ENCODE results near the gene GINS1.
"Not testable (repeated sequence)": the region's sequence is repeated elsewhere in the genome, so short reads cannot be mapped to it uniquely, and the experiment has no call there.

The GINS1 gene

DNA sequence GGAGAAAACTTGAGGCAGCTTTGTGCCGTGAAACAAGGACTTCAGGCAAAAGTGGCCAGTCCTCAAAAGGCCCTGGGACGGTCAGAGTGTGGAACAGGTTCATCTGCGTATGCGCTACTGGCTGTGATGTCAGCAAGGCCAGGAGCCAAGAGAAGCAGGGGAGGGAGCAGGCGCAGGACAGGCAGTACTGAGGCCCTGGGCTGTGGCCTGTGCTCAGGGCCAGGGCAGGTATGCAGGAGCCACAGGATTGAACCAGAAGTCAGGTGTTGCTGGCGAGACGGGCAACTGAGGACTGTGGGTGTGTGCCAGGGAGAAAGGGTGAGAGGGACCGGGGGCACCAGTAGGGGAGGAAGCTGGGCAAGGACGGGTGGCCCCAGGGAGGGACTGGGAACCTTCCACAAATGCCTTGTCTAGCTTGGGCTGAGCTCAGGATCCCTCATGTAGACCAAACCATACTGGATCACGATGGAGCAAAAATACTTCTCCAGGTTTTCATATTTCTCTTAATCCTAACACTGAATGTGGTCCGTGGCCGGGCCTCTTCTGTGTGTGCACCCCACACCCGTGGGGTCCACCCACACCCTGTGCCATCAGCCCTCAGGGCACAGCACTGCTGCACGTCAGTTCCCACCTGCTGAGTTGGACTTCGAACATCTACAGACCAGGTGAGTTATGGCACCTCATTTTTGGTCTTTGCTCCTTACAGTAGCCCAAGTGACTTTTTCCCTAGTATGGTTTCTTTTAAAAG is 46.9 kb downstream of the GINS1 start:
- DNase-seq (ENCODE audit: low spot score): no peak

DNA sequence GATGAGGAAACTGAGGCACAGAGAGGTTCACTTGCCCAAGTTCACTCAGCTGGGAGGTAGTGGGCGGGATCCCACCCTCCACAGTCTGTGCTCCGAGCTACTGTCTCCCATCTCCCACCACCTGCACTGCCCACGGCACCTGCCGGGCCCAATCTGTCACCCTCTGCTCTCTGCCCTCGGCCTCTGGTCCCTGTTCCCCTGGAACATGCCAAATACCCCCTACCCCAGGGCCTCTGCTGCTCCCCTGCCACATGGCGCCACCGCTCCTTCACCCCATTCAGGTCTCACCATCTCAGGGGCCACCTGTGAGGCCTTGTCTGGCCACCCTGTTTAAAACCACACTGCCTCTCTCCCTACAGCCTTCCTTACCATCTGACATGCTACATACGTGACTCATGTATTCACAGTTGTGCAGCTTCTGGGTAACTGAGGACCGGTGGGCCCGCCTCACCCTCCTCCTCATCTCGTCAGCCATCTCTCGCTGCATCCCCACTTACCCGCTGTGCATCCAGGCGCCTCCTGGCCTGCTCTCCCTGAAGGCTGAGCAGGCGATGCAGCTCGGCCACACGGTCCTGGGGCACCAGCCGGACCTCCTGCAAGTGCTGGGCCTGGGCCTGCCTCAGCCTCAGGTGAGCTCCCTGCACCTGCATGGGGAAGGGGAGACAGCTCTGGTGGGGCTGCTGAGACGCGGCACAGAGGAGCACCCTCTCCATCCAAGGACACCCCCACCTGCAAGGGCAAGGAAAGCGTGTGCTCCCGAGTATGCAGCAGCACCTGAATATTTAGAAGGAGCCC is 50.6 kb downstream of the GINS1 start:
- DNase-seq (ENCODE audit: low spot score): no peak

DNA sequence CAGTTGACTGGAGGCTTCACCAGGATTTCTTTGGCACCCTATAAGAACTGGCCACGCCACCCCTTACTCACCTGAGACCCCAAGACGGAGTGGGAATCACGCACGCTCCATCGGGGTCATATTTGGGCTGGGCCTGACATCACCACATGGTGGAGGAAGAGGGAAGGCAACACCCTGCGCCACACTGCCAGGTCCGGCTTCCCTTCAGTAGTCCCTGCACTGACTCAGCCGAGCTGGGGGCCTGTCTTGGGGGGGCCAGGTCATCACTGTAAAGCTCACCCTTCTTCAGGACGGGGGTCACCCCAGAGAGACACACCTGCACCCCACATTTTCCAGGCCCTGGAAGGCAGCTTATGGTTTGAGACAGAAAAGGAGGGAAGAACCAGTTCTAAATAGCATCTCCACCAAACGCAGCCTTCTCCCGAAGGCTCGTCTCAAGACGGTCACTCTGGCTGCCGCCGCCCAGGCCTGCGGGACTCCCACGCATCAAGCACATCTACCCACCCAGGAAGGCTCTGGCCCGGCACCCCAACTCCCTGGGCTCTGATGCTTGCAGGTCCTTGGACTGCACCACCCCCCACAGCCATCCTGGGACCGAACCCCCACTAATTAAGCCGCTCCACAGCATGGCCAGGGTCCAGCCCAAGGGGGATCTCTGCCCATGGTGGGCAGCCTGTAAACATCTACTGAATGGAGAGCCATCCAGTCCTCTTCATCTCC is 51.8 kb downstream of the GINS1 start:
- no peak for DNase-seq (ENCODE audit: low spot score)

DNA sequence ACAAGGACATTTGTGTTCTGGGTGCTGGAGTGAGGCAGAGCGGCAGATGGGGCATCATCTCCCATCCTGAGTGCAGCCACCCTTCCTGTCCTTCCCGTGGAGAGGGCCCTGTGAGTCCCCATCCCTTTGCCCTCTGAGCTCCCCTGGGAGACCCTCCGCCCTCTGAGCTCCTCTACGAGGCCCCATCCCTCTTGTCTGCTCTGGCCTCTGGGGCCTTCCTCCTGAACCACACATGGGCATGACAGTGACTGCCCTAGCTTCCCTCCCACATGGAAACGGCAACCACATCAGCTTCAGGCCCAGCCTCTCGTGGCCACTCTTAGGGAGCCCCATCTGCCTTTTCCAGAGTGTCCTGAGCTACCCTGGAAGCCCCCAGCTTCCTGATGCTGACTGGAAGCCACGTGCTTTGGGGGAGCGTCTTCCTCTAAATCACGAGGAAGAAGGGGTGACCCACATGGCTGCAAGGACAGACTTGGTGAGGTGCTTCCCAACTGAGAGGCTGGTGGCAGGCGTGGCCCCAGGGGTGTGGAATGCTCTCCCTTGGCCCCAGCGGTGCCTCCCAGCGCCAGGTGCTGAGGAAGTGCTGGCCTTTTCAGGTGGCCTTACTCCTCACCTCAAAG is 52.6 kb downstream of the GINS1 start:
- DNase-seq (ENCODE audit: low spot score): no peak

DNA sequence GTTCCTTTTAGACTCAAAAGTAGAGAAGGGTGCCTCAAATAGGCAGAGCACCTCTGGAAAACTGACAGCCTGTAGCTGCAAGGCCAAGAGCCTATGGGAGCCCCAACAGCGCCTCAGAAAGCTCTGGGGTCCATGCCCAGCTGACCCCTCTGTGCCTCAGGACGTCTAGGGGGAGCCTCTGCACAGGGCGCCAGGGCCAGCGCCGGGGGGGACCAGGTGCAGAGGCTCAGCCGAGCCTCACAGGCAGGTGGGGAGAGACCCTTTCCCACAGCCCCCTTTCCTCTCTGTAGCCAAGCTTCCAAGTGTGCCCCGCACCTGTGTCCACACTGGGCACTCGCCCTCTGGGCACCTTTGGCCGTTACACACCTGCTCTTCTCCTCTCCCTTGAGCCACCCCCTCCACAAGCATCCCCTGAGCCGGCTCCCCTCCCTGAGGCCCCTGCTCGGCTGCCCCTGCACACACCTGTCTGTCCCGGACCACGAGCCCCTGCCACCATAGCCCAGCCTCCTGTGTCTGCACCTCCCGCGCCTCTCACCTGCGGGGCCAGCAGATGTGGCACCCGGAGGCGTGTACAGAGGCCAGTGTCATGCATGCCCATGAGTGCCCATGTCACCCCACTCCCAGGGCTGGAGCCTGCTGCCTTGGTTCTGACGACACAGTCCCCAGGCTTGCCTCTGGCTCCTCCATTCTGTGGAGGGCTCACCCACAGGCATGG is 53.2 kb downstream of the GINS1 start:
- DNase-seq (ENCODE audit: low spot score): no peak

- DNase-seq (ENCODE audit: low spot score): no peak
Observed at GRCh38 chr20:25461281-25461650, 53.8 kb downstream of the GINS1 start.

- DNase-seq (ENCODE audit: low spot score): no peak
Observed at GRCh38 chr20:25461786-25462545, 54.5 kb downstream of the GINS1 start.

DNA sequence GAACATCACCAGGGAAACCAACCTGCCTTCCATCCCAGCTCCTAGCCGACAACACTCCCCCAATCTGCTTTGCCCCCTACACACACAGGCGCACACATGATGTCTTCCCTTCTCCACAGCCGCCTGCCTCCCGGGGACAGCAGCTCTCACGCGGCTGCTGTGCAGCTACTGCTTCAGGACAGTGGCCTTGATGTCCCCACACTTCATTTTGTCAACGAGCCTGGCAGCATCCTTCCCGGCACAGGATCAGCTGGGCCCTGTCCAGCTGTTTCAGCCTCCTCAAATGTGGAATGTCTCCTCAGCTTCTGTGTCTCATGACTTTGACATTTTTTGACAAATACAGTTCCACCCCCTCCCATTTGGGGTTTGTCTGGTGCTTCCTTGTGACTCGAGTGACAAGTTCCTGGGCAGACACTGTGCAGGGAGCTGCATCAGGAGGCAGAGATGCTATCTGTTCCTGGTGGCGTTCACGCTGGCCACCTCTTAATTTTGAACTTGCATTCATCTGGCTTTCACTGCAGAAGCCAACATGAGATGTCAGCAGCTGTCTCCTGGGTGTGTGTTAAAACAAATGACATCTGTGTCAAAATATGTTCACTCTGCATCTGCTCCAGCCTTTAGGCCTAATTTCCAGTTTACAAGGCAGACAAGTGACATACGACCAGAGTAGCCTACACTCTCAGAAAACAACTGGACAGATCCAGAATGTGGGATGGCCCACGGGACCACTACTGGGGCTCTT is 57.2 kb downstream of the GINS1 start:
- no peak for DNase-seq (ENCODE audit: low spot score)

GRCh38 chr20:25465243-25466135 is 58.0 kb downstream of the GINS1 start:
- no peak for DNase-seq (ENCODE audit: low spot score)

GRCh38 chr20:25466846-25467245 is 59.4 kb downstream of the GINS1 start:
- no peak for DNase-seq (ENCODE audit: low spot score)

DNA sequence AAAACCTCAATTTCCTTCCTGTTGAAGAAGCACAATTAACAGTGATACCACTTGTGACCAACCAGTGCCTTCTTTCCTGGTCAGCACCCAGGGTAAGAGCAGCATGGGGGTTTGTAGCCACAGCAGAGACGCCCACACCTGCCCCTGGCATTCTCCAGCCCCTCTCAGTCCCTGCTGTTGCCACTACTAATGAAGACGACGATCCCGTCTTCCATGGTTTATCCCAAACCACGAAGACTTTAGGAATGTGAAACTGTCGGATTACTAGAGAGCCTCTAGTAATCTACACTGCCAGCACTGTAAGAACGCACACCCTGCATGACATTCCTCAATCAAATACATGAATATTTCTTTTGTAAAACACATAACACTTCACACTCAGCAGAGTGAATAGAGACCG is 60.0 kb downstream of the GINS1 start:
- no peak for DNase-seq (ENCODE audit: low spot score)

DNA sequence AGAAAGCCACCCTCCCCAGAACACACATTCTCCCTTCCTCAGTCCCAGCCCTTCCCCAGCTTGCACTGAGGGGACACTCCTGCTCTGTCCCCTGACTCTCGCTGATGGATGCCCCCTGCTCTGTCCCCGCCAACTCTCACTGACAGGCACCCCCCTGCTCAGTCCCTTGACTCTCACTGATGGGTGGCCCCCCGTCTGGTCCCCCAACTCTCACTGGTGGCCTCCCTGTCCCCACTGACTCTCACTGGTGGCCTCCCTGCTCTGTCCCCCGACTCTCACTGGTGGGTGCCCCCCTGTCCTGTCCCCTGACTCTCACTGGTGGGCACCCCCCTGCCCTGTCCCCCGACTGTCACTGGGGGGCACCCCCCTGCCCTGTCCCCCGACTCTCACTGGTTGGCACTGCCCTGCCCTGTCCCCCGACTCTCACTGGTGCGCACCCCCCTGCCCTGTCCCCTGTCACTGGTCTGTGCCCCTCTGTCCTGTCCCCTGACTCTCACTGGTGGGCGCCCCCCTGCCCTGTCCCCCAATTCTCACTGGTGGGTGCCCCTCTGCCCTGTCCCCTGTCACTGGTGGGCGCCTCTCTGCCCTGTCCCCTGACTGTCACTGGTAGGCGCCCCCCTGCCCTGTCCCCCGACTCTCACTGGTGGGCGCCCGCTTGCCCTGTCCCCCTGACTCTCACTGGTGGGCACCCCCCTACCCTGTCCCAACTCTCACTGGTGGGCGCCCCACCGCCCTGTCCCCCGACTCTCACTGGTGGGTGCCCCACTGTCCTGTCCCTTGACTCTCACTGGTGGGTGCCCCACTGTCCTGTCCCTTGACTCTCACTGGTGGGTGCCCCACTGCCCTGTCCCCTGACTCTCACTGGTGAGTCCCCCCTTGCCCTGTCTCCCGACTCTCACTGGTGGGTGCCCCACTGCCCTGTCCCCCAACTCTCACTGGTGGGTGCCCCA is 60.9 kb downstream of the GINS1 start:
- no peak for DNase-seq (ENCODE audit: low spot score)

DNA sequence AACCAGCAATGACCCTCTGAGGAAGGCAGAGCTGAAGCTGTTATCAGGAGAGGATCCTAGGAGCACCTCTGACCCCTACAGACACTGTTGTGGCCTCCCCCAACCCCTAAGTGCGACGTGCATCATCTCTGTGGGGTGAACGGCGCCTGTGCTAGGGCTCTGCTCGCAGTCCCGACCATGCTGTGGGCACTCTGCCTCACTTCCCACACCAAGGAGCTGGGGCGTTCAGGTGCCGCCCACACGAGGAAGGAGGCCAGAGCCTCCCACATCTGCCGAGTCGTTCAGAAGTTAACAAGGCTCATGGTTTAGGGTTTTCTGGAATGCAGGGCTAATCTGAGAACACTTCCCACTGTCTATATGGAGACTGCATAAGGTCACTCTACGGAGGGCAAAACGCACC is 62.1 kb downstream of the GINS1 start:
- no peak for DNase-seq (ENCODE audit: low spot score)

DNA sequence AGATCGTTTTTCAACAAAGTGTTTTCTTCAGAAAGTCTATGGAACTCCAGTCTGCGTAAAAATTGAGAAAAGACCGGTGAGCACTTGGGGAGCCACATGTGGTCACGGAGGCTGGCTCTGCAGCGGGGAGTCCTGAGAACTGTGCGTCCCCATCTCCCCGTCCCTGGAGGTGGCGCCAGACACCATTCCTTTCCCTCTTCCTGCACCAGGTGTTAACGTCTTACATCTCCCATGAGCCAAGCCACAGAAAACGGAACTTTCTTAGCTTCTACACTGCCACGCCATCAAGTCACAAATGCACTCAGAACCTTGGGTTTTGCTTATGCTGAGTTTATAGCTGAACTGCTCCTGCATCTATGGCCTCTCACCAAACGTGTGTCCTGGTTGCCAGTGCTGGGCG is 62.6 kb downstream of the GINS1 start:
- peak; percentile 46 for DNase-seq (ENCODE audit: low spot score)

GRCh38 chr20:25471020-25471419 is 63.5 kb downstream of the GINS1 start:
- DNase-seq (ENCODE audit: low spot score): no peak

DNA sequence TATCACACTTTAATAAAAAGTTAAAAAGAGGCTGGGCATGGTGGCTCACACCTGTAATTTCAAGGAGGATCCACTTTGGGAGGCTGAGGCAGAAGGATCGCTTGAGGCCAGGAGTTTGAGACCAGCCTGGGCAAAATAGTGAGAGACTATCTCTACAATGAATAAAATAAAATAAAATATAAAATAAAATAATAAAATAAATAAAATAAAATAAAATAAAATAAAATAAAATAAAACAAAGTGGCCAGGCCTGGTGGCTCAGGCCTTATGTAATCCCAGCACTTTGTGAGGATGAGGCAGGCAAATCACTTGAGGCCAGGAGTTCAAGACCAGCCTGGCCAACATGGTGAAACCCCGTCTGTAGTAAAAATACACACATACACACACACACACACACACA is 65.8 kb downstream of the GINS1 start:
- not testable (repeated sequence) for DNase-seq (ENCODE audit: low spot score)

DNA sequence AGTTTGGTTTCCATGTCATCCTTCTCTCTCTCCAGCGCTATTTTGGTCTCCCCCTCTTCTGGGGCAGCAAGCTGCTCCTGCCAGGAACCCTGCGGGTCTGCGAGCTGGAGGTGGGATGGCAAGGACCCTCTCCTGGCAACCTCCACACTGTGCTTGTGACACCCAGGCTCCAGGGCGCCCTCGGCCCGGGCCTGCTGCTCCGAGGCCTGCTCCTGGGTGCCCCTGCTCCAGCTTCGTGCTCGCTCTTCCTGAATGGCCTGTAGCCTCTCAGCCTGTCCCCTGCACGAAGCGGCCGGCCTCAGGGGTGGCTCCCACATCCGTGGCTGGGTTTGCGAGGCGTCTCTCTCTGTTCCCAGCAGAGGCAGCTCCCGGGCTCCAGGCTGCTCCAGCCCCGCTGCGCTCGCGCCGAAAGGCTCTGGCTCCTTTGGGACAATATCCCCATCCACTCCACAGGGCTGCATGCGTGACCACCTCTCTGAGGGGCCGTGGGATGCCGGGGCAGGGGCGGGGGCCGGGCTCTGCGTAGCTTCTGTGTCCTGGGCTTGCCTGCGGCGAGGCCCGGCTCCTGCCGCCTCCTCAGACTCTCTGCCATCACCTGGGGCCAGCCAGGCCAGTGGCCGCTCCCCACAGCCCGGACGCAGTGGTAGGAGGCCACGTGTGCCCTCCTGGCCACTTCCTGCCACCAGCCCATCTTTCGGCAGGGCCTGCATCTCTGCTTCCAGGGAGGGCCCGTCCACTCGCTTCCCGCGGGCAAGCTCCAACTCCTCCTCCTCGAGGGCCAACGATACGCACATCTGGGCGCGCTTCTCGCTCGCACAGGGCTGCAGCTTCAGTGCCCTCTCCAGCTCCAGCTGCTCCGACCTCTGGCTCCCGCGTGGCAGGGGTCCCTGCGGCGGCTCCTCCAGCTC is 68.9 kb downstream of the GINS1 start:
- DNase-seq (ENCODE audit: low spot score): no peak
